Suppressor macrophage treated with lipopolysaccharide for 1 hour (primary cell): ENCODE results near the gene ECI2.
"Not testable (repeated sequence)": the region's sequence is repeated elsewhere in the genome, so short reads cannot be mapped to it uniquely, and the experiment has no call there.

Experiments
- DNase-seq, 3 donors: peaks; one replicate each; pipeline ENCODE4 v3.0.0-alpha.2; 2020 to 2022

Gene ECI2

DNA sequence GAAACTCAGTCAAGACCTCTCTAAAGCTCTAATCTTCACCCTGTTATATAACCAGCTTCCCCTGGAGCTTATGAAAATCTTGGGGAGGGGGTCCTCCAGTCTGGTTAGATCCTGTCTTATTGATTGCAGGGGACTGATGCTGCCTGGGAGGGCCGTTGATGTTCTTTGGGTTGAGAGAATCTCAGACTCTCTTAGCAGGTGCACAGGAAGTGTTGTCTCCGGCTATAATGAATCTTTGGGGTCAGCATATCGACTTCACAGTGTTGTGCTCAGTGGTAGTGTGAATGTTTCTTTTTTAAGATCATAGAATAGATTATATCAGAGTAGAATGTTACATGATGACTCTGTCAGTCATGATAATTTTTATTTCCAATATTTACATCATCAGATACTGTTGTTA, 2.8 kb upstream of the ECI2 start:
- DNase-seq: no peak

GRCh38 chr6:4136354-4136831, 1.0 kb upstream of the ECI2 start:
- no peak for DNase-seq

DNA sequence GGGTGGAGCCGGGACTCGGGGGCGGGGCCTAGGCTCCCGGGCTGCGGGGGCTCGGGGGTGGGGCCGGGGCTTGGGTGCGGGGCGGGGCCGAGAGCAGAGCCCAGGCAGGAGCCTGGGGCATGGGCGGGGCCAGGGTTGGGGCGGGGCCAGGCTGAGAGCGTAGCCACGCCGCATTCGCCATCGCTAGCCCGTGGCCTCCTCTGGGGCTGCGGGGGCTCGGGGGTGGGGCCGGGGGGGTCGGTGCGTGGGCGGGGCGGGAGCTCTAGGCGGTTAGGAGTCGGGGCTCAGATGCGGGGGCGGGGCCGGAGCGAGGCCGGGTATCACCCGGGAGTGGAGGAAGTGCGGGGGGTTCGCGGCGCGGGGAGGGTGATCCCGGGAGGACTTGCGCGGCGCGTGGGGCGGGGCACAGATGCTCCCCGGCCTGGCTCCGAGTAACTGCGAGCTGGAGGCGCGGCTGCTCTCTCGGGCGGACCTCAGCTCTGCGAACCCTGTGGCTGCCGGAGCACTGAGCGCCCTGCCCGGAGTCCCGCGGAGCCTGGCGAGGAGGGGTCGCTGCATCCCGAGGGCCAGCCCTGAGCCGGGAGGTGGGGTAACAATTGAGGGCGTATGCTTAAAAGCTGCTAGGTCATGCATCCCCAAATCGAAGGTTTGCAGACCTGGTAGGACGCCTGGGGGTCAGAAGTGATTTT, 434 bp upstream of the ECI2 start:
- peak; percentile 92 to 99 (median 97) for DNase-seq

- DNase-seq: peak in 2 of 3 donors; percentile 9 to 12
Observed at GRCh38 chr6:4133941-4134838, 1.2 kb downstream of the ECI2 start.

GRCh38 chr6:4130357-4130987, 4.9 kb downstream of the ECI2 start:
- no peak for DNase-seq

DNA sequence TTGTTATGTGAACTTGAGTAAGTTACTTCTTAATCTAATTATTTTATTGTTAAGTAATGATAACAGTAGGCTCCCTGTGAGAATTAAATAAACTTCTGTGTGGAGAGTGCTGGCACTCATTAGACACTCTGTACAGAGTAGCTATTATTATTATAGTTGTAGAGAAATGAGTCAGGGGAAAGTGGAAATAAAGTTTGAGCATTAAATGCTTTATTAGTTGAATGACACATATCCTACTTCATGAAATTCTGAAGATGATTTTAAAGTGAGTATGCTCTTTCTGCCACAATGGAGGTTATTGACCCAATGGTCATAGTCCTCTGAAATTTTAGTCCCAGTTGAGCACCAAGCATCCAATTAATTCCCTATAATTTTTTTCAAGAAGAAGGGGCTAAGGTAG, 5.9 kb downstream of the ECI2 start:
- DNase-seq: no peak

DNA sequence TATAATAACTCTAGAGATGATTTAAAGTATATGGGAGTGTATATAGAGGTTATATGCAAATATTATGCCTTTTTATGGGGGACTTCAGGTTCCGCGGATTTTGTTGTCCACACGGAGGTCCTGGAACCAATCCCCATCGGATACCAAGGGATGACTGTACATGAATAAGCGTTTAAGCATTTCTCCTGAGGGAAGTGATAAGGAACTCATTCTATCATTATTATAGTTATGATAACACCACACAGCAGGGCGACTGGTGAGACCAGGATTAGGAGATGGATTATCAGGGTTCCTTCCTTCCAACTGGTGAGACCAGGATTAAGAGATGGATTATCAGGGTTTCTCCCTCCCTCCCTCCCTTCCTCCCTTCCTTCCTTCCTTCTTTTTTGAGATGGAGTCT, 6.6 kb downstream of the ECI2 start:
- DNase-seq: no peak

- DNase-seq: no peak
Observed at GRCh38 chr6:4128072-4128471, 7.3 kb downstream of the ECI2 start.

GRCh38 chr6:4125933-4126864, 9.2 kb downstream of the ECI2 start:
- peak; percentile 18 to 35 (median 29) for DNase-seq

- no peak for DNase-seq
Observed at GRCh38 chr6:4125500-4125899, 9.9 kb downstream of the ECI2 start.

DNA sequence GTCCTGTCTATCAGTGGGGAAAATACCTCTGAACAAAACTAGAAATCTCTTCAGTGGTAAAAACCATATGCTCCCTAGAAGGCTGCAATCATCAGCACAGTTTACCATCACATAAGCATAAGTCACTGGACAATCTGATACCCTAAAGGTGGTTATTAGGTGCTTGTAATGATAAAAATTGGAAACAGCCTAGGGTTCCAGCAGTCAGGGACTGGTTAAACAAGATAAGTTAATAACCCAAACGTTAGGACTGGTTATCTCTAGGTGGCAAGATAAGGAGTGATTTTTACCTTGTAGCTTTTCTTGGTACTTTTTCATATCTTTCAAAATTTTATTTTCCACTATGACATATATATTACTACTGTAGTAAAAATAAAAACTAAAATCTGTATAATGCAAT, 11.0 kb downstream of the ECI2 start:
- DNase-seq: no peak

- DNase-seq: no peak
Observed at GRCh38 chr6:4115741-4116140, 19.6 kb downstream of the ECI2 start.

DNA sequence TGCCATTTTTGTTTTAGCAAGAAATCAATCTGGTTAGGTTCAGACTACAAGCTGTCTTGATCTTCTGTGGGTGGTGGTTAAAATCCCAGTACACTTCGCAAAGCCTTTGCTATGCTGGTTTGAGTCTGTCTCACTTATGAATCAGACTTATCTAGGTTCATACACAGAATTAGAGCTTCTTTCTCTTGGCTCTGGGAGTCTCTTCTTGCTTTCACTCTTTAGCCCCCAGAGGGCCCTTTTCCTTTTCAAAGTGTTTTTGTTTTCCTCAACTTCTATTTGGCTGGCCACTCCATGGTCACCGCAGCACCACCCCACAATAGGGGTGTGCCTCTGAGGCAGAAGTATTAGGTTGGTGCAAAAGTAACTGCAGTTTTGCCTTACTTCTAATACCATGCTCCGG, 21.3 kb downstream of the ECI2 start:
- no peak for DNase-seq

DNA sequence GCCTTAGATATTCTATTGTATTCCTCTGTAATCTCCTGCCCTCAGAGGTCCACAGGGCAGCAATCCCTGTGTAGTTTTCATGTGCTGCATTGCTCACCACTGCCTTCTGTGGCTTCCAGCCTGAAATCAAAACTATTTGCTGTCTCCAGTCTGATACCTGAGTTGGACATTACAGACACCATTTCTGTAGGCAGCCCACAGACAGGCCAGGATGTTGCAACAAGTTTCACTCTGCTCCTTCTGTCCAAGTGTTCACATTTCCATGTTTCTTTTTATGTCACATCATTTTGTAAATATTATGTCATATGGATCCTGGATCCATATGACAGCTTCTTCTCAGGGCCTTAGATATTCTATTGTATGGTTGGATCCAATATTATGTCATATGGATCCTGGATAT, 21.7 kb downstream of the ECI2 start:
- DNase-seq: no peak

DNA sequence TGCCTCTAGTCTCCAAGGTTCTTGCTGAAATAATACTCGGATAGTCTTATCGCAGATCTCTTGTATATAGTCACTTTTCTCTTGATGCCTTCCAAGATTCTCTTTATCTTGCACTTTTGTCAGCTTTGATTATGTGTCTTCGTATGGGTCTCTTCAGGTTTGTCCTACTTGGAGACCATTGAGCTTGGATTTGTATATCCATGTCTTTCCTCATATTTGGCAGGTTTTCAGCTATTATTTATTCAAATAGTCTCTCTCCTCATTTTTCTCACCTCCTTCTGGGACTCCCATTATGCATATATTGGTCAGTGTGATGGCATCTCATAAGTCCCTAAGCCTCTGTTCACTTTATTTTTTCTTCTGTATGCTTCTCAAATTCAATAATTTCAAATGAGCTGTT, 23.0 kb downstream of the ECI2 start:
- no peak for DNase-seq

GRCh38 chr6:4109363-4109815, 26.0 kb downstream of the ECI2 start:
- DNase-seq: not testable (repeated sequence)

DNA sequence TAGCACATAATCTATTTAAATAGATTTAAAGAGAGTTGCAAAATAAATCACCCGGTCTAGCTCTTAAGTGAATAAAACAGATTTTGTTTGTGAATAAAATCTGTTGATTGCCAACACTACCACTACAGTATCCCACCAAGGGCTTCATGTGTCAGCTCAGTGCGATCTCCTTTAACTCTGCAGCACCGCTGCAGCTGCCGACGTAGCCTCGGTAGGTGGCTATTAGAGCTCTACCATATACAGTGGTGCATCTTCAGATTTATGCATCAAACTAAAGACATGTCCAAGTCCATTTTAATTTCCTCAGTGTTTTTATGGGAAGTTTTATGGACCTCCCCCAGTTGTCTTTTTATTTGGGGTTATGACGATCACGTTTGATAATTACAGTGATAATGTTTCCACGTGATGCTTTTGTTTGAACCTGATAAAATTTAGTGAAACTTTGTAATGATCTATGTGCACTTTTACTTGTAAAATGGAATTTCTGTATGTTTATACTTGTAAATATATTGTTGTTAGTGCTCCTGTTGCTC, 26.7 kb downstream of the ECI2 start:
- DNase-seq: no peak

GRCh38 chr6:4107873-4108272, 27.5 kb downstream of the ECI2 start:
- no peak for DNase-seq

DNA sequence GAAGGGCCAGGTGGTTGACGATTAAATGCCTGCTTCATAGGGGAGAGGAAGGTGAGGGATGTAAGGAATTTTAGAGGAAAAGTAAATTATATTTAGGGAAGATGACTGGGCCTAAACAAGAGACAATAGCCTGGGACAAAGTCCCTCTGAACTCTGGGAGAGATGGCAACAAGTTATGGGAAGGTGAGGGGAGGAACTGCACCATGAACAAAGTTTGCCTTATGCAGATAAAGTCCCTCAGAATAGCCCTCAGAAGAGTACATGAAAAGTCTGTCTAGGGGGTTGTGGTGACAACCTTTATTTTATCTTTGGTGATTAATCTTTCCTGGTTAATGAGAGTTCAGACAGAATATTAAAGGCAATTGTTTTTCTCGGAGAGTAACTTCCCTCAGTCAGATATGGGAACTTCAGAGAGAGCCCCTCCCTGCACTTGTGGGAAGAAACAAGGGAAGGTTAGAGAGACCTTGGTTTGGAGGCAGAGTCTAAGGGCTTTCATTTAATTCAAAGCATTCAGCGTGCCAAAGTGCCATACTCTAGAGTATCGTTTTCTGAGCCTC, 29.3 kb downstream of the ECI2 start:
- DNase-seq: no peak

GRCh38 chr6:4103929-4104328, 31.4 kb downstream of the ECI2 start:
- no peak for DNase-seq

- DNase-seq: no peak
Observed at GRCh38 chr6:4102687-4103244, 32.6 kb downstream of the ECI2 start.
